Breast epithelium (tissue), 4 donors: ENCODE measurements around the gene CRIM1. TPM values are rescaled to one million over a fixed set of nuclear protein-coding genes. Genes with fewer than 3 reads are reported as not detected.

Source experiments
- DNase-seq, 2 donors: peaks; one replicate each; pipeline ENCODE4 v3.0.0-alpha.2; 2019; ENCODE audit warnings: low spot score in 2 of 2
- H3K27ac ChIP-seq, 2 donors: fragments of 200-600 bp; sonication (generic) in 1 of 2; one replicate each; pipeline ENCODE4 v1.5.1; 2016 to 2019; ENCODE audit warnings: mild to moderate bottlenecking in 1 of 2
- H3K27me3 ChIP-seq, 2 donors: fragments of 200-600 bp; sonication (generic) in 1 of 2; one replicate each; pipeline versions ENCODE4 v1.5.1 to v1.6.0; 2017 to 2019; ENCODE audit warnings: control low read depth in 1 of 2, mild to moderate bottlenecking in 1 of 2
- H3K36me3 ChIP-seq: fragments of 200-600 bp; one replicate; pipeline ENCODE4 v1.5.1; 2019
- H3K4me1 ChIP-seq, 2 donors: fragments of 200-600 bp; sonication (generic); one replicate each; pipeline ENCODE4 v1.5.1; 2016 to 2019; ENCODE audit warnings: control low read depth in 1 of 2
- H3K4me3 ChIP-seq, 3 donors: fragments of 200-600 bp; sonication (generic); 1 replicate in 2 of 3; 2 replicates in 1 of 3; pipeline ENCODE4 v1.5.1; 2016 to 2019; ENCODE audit warnings: mild to moderate bottlenecking in 3 of 3, moderate library complexity in 2 of 3
- H3K9me3 ChIP-seq, 2 donors: fragments of 200-600 bp; sonication (generic) in 1 of 2; one replicate each; pipeline ENCODE4 v1.5.1; 2016 to 2019; ENCODE audit warnings: control low read depth in 1 of 2
- POLR2A ChIP-seq: fragments of 450-650 bp; IDR thresholded peaks from one replicate; pipeline ENCODE4 v1.6.1; 2016; ENCODE audit warnings: antibody characterized with exemption, mild to moderate bottlenecking, moderate library complexity
- POLR2AphosphoS5 ChIP-seq, 3 donors: sonication (generic); formaldehyde crosslinking; IDR thresholded peaks; one replicate each; pipeline ENCODE4 v1.6.1; 2017; ENCODE audit warnings: antibody characterized with exemption in 3 of 3
- intact Hi-C: fragments of 100-400 bp; cut with DNase I; formaldehyde crosslinking; loops from one replicate; pipeline ENCODE4 v1.15.1; 2023; ENCODE audit warnings: low total_unique reads
- total RNA-seq, 3 donors: library from RNA; depleted of rRNA; stranded (reverse); fragments of >200 nt; gene quantifications; one replicate each; pipeline ENCODE4 v1.1.0, GENCODE V29; 2016
- TF ChIP-seq, protein P1 (sequence below), 3 donors: fragments of 450-650 bp; IDR thresholded peaks; one replicate each; pipeline ENCODE4 v1.5.1; 2016 to 2017; ENCODE audit warnings: antibody characterized with exemption in 3 of 3, mild to moderate bottlenecking in 3 of 3, moderate library complexity in 3 of 3

The CRIM1 gene
- total RNA-seq, 3 donors from 2014 or later, result 166 to 187 (median 178) TPM

DNA sequence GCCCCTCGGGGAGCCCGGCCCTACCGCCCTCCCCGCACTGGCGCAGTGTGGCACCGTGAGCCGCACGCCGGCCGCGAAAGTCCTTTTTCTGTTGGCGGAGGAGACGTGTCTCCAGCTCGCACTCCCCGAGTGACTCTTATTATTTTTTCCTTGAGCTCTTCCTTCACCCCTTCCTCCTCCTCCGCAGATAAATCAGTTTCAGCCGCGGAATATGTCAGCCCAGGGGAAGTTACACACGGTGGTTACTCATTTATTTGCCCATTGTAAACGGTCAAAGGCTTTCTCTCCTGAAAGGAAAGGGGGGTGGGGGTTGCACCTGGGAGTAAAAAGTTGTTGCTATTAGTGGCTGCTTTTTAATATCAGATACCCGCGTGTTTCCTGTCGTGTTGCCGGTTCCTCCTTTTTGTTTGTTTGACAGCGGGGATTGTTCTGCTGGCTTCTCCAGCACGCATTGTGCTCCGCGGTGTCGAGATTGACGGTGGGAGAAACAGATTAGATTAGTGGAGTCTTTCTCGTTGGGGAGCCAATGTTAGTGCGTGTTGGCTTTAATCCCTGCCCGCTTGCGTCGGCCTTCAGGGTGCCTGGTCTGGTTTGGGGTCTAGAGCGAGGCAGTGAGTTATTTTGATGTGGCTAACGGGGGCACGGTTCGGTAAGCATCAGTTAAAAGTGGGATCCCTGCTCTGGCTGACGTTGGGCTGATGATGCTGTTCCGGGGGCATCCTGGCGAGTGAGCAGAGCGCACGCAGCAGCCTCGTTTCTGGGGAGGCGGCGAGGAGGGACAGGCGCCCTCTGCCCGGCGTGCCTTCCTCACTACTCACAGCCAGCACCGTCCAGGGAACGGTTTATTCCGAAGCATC lies 1.6 kb downstream of the CRIM1 start:
- DNase-seq, result no peak
- intact Hi-C loops, result loop anchor here (10.0 kb wide), 2 partner anchors 78 to 138 kb away; no protein-coding TSS in a partner anchor
- Histone ChIP-seq H3K27me3 (no peaks in the 10 kb centered on the region), H3K9me3 (no peaks in the 10 kb centered on the region), H3K4me3 (peak overlapping the region; percentile 81 to 98 (median 93)), H3K4me1 (peaks cover 16 to 19% of the 10 kb centered on the region in 2 donors), H3K36me3 (no peaks in the 10 kb centered on the region), H3K27ac (peak overlapping the region; percentile 93 to 98)
- TF ChIP-seq POLR2AphosphoS5 (IDR thresholded peaks at IDR 0.05) (peak in 2 of 3 donors; percentile 18 to 24), POLR2A (no peak)
- TF ChIP-seq, protein P1, sequence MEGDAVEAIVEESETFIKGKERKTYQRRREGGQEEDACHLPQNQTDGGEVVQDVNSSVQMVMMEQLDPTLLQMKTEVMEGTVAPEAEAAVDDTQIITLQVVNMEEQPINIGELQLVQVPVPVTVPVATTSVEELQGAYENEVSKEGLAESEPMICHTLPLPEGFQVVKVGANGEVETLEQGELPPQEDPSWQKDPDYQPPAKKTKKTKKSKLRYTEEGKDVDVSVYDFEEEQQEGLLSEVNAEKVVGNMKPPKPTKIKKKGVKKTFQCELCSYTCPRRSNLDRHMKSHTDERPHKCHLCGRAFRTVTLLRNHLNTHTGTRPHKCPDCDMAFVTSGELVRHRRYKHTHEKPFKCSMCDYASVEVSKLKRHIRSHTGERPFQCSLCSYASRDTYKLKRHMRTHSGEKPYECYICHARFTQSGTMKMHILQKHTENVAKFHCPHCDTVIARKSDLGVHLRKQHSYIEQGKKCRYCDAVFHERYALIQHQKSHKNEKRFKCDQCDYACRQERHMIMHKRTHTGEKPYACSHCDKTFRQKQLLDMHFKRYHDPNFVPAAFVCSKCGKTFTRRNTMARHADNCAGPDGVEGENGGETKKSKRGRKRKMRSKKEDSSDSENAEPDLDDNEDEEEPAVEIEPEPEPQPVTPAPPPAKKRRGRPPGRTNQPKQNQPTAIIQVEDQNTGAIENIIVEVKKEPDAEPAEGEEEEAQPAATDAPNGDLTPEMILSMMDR (IDR thresholded peaks at IDR 0.05), result no peak

DNA sequence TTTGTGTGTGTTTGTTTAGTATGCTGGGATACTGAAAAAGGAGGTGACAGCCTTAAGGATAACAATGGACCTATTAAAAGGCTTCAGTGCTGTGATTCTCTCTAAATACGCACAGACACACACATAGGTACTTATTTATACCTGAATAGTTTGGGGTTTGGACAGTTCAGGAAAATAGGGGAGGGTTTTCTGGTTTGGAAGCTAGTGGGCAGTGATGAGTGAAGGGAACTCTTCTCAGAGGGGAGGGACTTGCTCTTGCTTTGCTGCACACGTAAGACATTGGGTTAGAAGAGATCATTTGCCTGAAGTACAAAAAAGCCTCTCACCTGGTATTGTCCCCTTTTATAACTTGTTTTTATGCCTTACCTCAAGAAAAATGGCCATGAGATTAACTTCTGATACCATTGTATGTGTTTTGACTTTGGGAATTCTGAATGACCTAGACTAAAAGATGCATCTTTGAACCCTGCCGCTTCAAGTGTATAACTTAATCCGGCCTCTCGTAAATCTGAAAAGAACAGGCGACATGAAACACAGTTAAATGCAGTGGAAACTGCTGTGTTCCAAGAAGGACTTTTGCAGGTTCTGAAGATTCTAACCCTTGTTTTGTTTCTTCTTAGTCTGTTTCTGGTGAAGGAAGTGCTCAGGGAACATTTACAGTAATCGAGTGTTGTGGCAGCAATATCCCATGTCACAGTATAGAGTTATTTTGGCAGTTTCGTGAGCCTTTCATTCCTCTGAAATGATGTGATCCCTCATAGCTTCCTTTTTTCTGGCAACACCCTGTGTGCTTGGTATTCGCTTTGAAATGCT lies 2.5 kb downstream of the CRIM1 start:
- H3K4me3 ChIP-seq, result peak overlapping the region; percentile 81 to 98 (median 93)
- H3K4me1 ChIP-seq, result peaks cover 19 to 21% of the 10 kb centered on the region in 2 donors
- DNase-seq, result no peak
- H3K27me3 ChIP-seq, result no peaks in the 10 kb centered on the region
- peak overlapping the region; percentile 93 to 98 for H3K27ac ChIP-seq
- no peaks in the 10 kb centered on the region for H3K9me3 ChIP-seq
- intact Hi-C loops, result loop anchor here (10.0 kb wide), 2 partner anchors 77 to 137 kb away; no protein-coding TSS in a partner anchor
- TF ChIP-seq POLR2A (no peak), POLR2AphosphoS5 (IDR thresholded peaks at IDR 0.05) (no peak)
- TF ChIP-seq, protein P1 (IDR thresholded peaks at IDR 0.05), result peak in 1 of 3 donors; percentile 39
- no peaks in the 10 kb centered on the region for H3K36me3 ChIP-seq

DNA sequence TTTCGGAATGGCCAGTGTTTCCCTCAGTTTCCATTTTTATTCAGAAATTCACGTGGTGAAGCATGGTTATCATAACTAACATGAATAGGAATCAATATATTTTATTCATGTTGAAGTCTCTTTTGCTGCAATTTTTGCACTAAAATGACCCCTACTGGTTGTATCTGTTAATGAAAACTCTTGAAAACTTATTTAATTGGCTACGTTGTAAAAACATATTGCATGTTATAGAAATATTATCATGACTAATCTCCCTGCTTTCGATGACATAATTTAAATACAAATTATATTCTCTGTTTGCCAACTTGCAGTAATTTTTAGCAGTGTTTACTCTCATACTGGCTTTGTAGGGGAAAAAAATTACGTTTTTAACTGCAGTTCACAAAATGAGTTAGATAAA lies 3.5 kb downstream of the CRIM1 start:
- peaks cover 19 to 21% of the 10 kb centered on the region in 2 donors for H3K4me1 ChIP-seq
- intact Hi-C loops, result loop anchor here (10.0 kb wide), 2 partner anchors 76 to 136 kb away; no protein-coding TSS in a partner anchor
- TF ChIP-seq, protein P1 (IDR thresholded peaks at IDR 0.05), result peak in 2 of 3 donors; percentile 28 to 34
- no peak for TF ChIP-seq POLR2AphosphoS5 (IDR thresholded peaks at IDR 0.05)
- H3K4me3 ChIP-seq, result peak overlapping the region; percentile 81 to 98 (median 93)
- no peaks in the 10 kb centered on the region for H3K27me3 ChIP-seq
- DNase-seq, result no peak
- no peaks in the 10 kb centered on the region for H3K9me3 ChIP-seq
- H3K27ac ChIP-seq, result peak overlapping the region; percentile 93 to 98
- no peaks in the 10 kb centered on the region for H3K36me3 ChIP-seq

DNA sequence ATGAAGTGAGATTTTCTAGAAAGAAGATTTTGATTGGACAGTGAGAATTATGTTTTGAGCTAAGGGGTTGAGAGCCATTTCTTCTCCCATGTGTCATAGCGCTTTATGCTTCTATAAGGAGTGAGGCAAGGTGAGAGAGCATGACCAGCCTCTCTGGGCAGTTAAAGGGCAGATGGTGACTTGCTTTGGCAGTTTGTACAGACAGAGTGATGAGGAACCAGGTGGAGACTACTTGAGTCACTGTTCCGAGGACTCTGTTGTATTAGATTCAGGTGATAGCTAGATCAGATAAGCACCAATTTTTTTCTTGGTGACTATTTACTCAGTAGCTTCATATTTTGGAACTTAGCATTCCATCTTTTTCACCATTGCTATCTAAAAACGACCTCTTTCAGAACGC lies 4.5 kb downstream of the CRIM1 start:
- Histone ChIP-seq H3K27me3 (no peaks in the 10 kb centered on the region), H3K9me3 (no peaks in the 10 kb centered on the region), H3K4me3 (peak overlapping the region in 2 of 3 donors; percentile 2 to 98), H3K27ac (peak overlapping the region; percentile 93 to 98), H3K36me3 (no peaks in the 10 kb centered on the region), H3K4me1 (peaks cover 19 to 21% of the 10 kb centered on the region in 2 donors)
- intact Hi-C loops, result no loop called here
- no peak for DNase-seq
- TF ChIP-seq POLR2A (no peak), POLR2AphosphoS5 (IDR thresholded peaks at IDR 0.05) (no peak)
- TF ChIP-seq, protein P1 (IDR thresholded peaks at IDR 0.05), result no peak
